Naive B cell (primary cell): ENCODE measurements around the gene ERO1B. TPM values are rescaled to one million over a fixed set of nuclear protein-coding genes. Genes with fewer than 3 reads are reported as not detected.
"Not testable (repeated sequence)": the region's sequence is repeated elsewhere in the genome, so short reads cannot be mapped to it uniquely, and the experiment has no call there.

Source experiments
- ATAC-seq, 2 donors: fragments of 150-1000 bp; cut with Tn5 transposase; 2 replicates each; pipeline ENCODE4 v1.10.0; 2021; ENCODE audit warnings: low read depth in 2 of 2, mild to moderate bottlenecking in 2 of 2, moderate library complexity in 2 of 2
- DNase-seq: peaks from one replicate; pipeline ENCODE4 v3.0.0; 2022
- H3K27ac Mint-ChIP-seq, 6 donors: one replicate each; pipeline ENCODE4 v1.8.0; 2020 to 2022; ENCODE audit warnings: mild to moderate bottlenecking in 6 of 6, mixed read lengths in 6 of 6, moderate library complexity in 5 of 6, inconsistent platforms in 2 of 6
- H3K27me3 Mint-ChIP-seq, 3 donors: one replicate each; pipeline ENCODE4 v1.8.0; 2021 to 2022; ENCODE audit warnings: mixed read lengths in 3 of 3, mild to moderate bottlenecking in 1 of 3
- H3K36me3 Mint-ChIP-seq, 2 donors: one replicate each; pipeline ENCODE4 v1.8.0; 2020 to 2022; ENCODE audit warnings: mixed read lengths in 2 of 2, inconsistent platforms in 1 of 2, mild to moderate bottlenecking in 1 of 2
- H3K4me1 Mint-ChIP-seq, 3 donors: one replicate each; pipeline ENCODE4 v1.8.0; 2020 to 2022; ENCODE audit warnings: mixed read lengths in 3 of 3, inconsistent platforms in 1 of 3, mild to moderate bottlenecking in 1 of 3, moderate library complexity in 1 of 3
- H3K4me3 Mint-ChIP-seq, 8 donors: one replicate each; pipeline ENCODE4 v1.8.0; 2020 to 2022; ENCODE audit warnings: mild to moderate bottlenecking in 8 of 8, mixed read lengths in 8 of 8, moderate library complexity in 8 of 8, inconsistent platforms in 2 of 8
- H3K9me3 Mint-ChIP-seq, 7 donors: one replicate each; pipeline ENCODE4 v1.8.0; 2020 to 2022; ENCODE audit warnings: mixed read lengths in 7 of 7, mild to moderate bottlenecking in 5 of 7, inconsistent platforms in 2 of 7, moderate library complexity in 1 of 7
- polyA plus RNA-seq, 6 donors: library from polyadenylated mRNA; unstranded; fragments of 300-500 nt; fragmentation: Illumina TruSeq; gene quantifications; one replicate each; pipeline ENCODE4 v1.2.3, GENCODE V29; 2021; ENCODE audit warnings: low read depth in 6 of 6

ERO1B gene
- polyA plus RNA-seq, 6 donors from 2014 or later: 2.6 to 6.3 (median 5.3) TPM

DNA sequence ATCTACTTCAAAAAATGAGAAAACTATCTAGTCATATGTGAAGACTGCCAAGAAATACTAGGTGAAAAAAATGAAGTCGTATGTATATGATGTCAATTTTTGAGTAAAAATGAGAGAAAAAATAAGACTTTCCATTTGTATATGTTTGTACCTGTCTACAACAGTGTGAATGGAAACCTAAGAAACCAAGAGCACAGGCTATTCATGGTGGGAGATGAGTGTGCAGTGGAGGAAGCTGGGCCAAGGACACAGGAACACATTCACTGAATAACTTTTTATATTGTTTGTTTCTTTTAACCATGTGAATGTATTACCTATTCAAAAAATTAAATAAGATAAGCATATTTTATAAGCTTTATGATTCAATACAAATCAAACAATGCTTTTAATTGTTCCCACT is 67.0 kb downstream of the ERO1B start:
- DNase-seq: no peak
- no peak for ATAC-seq
- no peaks in the 10 kb centered on the region for H3K27me3 Mint-ChIP-seq
- H3K9me3 Mint-ChIP-seq: no peaks in the 10 kb centered on the region
- H3K4me1 Mint-ChIP-seq: no peaks in the 10 kb centered on the region
- H3K27ac Mint-ChIP-seq: peak overlapping the region in 1 of 6 donors; percentile 66
- no peak overlapping the region for H3K4me3 Mint-ChIP-seq
- peaks cover 0 to 24% of the 10 kb centered on the region in 2 donors for H3K36me3 Mint-ChIP-seq

DNA sequence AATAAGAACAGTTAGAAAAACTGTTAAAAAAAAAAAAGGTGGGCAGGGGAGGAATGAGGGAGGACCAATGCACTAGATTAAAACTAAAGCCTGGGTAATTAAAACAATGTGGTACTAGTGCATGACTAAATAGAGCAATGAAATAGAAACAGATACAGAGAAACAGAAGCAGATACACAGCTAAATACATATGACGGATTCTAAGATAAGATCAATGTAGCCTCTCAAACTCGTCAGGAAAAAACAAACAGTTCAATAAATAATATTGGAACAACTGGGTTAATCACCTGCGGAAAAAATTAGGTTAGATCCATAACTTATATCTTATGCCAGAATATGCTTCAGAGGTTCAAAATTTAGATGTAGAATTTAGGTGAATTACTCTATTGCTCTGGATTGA is 68.2 kb downstream of the ERO1B start:
- no peaks in the 10 kb centered on the region for H3K9me3 Mint-ChIP-seq
- ATAC-seq (no peak), DNase-seq (no peak)
- H3K36me3 Mint-ChIP-seq: peaks cover 0 to 29% of the 10 kb centered on the region in 2 donors
- no peak overlapping the region for H3K27ac Mint-ChIP-seq
- H3K4me3 Mint-ChIP-seq: no peak overlapping the region
- no peaks in the 10 kb centered on the region for H3K4me1 Mint-ChIP-seq
- H3K27me3 Mint-ChIP-seq: no peaks in the 10 kb centered on the region

DNA sequence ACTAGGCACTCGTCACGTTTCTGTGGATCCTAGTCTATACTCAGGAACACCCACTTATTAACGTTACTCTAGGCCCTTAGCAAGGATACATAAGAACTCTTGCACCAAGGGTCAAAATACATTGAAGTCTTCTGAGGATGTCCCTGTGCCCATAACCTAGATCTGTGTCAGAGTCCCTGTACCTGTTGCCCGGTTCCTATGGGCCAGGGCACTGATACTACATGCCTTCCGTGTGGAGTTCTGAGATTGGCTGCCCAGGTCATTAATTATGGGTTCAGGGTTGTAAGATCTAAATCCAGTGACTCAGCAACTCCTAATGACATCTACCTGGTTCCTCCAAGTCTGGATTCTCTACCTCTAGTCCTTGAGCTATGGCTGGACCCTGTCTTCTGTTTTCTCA is 69.9 kb downstream of the ERO1B start:
- ATAC-seq (no peak), DNase-seq (no peak)
- Mint-ChIP-seq H3K4me3 (no peak overlapping the region), H3K4me1 (no peaks in the 10 kb centered on the region), H3K9me3 (no peaks in the 10 kb centered on the region), H3K27me3 (no peaks in the 10 kb centered on the region), H3K27ac (no peak overlapping the region), H3K36me3 (peaks cover 0 to 31% of the 10 kb centered on the region in 2 donors)

DNA sequence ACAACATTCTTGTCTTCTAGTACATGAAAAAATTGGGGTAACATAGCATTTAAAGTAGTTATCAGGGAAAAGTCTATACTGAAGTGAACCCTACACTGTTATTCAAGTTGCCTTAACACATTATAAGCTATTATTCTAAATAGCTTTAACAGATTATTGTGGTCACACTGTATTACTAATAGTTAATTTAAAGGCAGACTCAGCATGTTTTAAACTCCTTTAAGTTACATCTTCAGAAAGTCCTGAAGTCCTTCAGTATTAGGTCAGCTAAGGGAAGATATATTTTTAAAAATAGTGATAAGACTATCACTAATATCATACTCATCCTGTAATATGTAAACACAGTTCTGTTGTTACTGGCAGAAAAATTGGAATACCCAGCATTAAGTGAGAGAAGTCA is 72.0 kb downstream of the ERO1B start:
- no peaks in the 10 kb centered on the region for H3K4me1 Mint-ChIP-seq
- H3K27me3 Mint-ChIP-seq: no peaks in the 10 kb centered on the region
- no peak overlapping the region for H3K27ac Mint-ChIP-seq
- H3K36me3 Mint-ChIP-seq: peaks cover 3 to 35% of the 10 kb centered on the region in 2 donors
- ATAC-seq: no peak
- H3K9me3 Mint-ChIP-seq: peaks cover 0 to 3% (median 0%) of the 10 kb centered on the region in 7 donors
- H3K4me3 Mint-ChIP-seq: no peak overlapping the region
- DNase-seq: no peak

DNA sequence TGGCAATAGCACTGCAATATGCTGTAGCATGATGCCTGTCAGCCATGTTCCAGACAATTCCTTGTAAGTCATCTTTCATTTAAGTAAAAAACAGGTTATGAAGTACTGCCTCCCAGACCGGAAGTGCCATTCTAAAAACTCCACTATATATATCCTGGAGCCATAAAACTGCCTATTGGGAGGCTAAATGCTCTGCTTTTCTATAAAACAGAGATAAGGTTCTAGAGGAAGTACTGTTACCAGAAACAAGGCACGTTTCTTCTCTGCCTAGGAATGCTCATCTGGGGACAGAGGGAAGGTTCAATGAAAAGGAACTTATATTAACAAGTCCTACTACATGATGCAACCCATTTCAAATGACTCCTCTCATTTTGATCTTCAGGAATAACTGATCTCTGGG is 72.6 kb downstream of the ERO1B start:
- DNase-seq (no peak), ATAC-seq (no peak)
- no peak overlapping the region for H3K4me3 Mint-ChIP-seq
- H3K27ac Mint-ChIP-seq: no peak overlapping the region
- H3K36me3 Mint-ChIP-seq: peaks cover 8 to 32% of the 10 kb centered on the region in 2 donors
- no peaks in the 10 kb centered on the region for H3K27me3 Mint-ChIP-seq
- H3K4me1 Mint-ChIP-seq: no peaks in the 10 kb centered on the region
- peaks cover 0 to 9% (median 3%) of the 10 kb centered on the region in 7 donors for H3K9me3 Mint-ChIP-seq

DNA sequence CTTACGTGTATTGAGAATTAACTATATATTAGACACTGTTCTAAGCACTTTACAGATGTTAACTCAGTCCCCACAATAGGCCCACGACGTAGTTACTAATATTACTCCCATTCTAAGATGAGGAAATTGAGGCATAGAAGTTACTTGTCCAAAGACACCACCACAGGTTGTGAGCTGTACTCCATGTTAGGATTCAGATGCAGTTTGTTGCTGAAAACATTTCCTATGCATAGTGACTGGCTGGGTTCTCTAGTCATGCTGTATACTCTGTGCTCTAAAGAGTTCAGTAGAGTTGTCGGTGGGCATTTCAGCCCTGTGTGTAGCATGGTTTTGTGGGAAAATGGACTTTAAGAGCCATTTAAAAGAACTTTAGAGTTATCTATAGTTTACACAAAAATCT is 74.2 kb downstream of the ERO1B start:
- no peaks in the 10 kb centered on the region for H3K4me1 Mint-ChIP-seq
- no peaks in the 10 kb centered on the region for H3K27me3 Mint-ChIP-seq
- H3K27ac Mint-ChIP-seq: no peak overlapping the region
- no peak overlapping the region for H3K4me3 Mint-ChIP-seq
- H3K9me3 Mint-ChIP-seq: peaks cover 3 to 24% (median 18%) of the 10 kb centered on the region in 7 donors
- ATAC-seq (no peak), DNase-seq (no peak)
- peaks cover 20 to 25% of the 10 kb centered on the region in 2 donors for H3K36me3 Mint-ChIP-seq

DNA sequence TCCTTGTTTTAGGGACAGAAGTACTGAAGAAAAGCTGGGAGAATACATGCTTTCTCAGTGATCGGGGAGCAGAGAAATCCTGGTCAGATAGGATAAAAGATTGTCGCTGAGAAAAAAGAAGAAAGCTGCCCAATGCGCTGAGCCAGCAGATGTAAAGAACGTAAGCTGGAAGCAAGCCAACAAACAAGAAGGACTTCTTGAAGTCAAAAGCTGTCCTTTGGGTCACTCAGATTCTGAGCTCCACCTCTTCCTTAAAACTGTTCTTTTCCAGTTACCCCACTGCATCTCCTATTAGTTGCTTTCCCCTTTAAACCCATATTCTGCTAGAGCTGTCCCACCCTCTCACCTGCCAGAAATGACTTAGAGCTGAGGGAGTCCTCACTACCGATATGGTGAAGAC is 74.6 kb downstream of the ERO1B start:
- H3K36me3 Mint-ChIP-seq: peaks cover 23 to 28% of the 10 kb centered on the region in 2 donors
- H3K4me3 Mint-ChIP-seq: no peak overlapping the region
- peaks cover 5 to 28% (median 23%) of the 10 kb centered on the region in 7 donors for H3K9me3 Mint-ChIP-seq
- H3K27me3 Mint-ChIP-seq: no peaks in the 10 kb centered on the region
- H3K4me1 Mint-ChIP-seq: no peaks in the 10 kb centered on the region
- H3K27ac Mint-ChIP-seq: peak overlapping the region in 1 of 6 donors; percentile 22
- DNase-seq (no peak), ATAC-seq (no peak)

DNA sequence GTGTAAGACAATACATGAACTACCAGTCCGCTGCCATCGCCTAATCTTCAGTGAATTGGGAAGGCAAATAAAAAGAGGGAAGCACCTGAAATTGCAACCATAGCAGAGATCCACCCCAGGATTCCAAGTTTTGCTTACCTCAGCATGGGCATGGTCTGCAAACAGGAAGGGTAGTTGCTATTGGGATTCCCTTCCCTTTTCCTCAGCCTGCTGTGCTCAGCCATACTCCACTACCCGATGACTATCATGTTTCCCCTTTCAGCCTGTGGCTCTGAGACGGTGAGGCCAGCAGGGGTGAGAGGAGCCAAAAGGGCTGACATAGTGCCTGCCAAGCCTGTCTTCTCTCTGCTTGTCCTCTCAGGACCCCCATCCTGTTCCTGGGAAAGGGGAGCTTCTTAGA is 75.2 kb downstream of the ERO1B start:
- ATAC-seq (no peak), DNase-seq (no peak)
- H3K27me3 Mint-ChIP-seq: no peaks in the 10 kb centered on the region
- H3K36me3 Mint-ChIP-seq: peaks cover 24 to 28% of the 10 kb centered on the region in 2 donors
- H3K9me3 Mint-ChIP-seq: peaks cover 5 to 34% (median 26%) of the 10 kb centered on the region in 7 donors
- no peak overlapping the region for H3K4me3 Mint-ChIP-seq
- H3K27ac Mint-ChIP-seq: no peak overlapping the region
- H3K4me1 Mint-ChIP-seq: no peaks in the 10 kb centered on the region

DNA sequence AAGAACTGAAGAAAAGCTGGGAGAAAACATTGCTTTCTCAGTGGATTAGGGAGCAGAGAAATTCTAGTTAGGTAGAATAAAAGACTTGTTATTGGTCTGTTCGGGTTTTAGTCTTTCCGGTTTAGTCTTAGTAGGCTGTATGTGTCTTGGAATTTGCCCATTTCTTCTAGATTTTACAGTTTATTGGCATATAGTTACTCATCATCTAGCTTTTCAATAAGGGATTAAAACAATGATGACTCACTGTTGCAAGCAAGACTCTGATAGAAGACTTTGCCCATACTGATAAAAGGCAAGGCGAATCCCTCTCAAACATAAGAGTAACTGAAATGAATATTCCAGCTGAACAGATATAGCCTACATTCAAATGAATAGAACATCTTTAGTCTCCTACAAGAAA is 77.1 kb downstream of the ERO1B start:
- Mint-ChIP-seq H3K27me3 (no peaks in the 10 kb centered on the region), H3K27ac (no peak overlapping the region), H3K36me3 (peaks cover 35 to 42% of the 10 kb centered on the region in 2 donors), H3K9me3 (peaks cover 7 to 53% (median 45%) of the 10 kb centered on the region in 7 donors), H3K4me3 (no peak overlapping the region), H3K4me1 (no peaks in the 10 kb centered on the region)
- ATAC-seq (no peak), DNase-seq (no peak)

DNA sequence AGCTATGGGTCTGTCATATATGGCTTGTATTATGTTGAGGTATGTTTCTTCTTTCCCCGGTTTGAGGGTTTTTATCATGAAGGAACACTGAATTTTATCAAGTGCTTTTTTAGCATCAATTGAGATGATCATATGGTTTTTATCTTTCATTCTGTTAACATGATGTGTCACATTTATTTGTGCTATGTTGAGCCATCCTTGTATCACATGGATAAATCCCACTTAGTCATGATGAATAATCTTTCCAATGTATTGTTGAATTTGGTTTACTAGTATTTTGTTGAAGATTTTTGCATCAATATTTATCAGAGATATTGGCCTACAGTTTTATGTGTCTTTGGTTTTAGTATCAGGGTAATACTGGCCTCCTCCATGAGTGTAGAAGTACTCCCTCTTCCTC is 77.7 kb downstream of the ERO1B start:
- no peaks in the 10 kb centered on the region for H3K27me3 Mint-ChIP-seq
- H3K36me3 Mint-ChIP-seq: peaks cover 38 to 49% of the 10 kb centered on the region in 2 donors
- H3K4me1 Mint-ChIP-seq: no peaks in the 10 kb centered on the region
- DNase-seq: no peak
- ATAC-seq: no peak
- no peak overlapping the region for H3K27ac Mint-ChIP-seq
- no peak overlapping the region for H3K4me3 Mint-ChIP-seq
- peaks cover 12 to 59% (median 51%) of the 10 kb centered on the region in 7 donors for H3K9me3 Mint-ChIP-seq

DNA sequence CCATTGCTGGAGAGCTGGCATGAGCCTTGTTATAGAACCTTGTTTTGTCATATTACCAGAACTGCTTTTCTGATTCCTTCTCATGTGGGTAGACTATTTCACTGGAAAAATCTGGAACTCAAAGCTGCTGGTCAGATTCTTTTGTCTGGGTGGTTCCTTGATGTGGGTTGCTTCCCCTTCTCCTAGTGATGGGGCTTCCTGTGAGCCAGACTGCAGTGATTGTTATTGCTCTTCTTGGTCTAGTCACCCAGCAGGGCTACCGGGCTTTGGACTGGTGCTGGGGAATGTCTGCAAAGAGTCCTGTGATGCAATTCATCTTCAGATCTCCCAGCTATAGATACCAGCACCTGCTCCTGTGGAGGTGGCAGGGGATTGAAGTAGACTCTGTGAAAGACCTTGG is 80.0 kb downstream of the ERO1B start:
- no peaks in the 10 kb centered on the region for H3K27me3 Mint-ChIP-seq
- no peaks in the 10 kb centered on the region for H3K4me1 Mint-ChIP-seq
- H3K27ac Mint-ChIP-seq: no peak overlapping the region
- ATAC-seq (no peak), DNase-seq (no peak)
- H3K9me3 Mint-ChIP-seq: peaks cover 12 to 80% (median 73%) of the 10 kb centered on the region in 7 donors
- H3K4me3 Mint-ChIP-seq: no peak overlapping the region
- peaks cover 49 to 57% of the 10 kb centered on the region in 2 donors for H3K36me3 Mint-ChIP-seq

DNA sequence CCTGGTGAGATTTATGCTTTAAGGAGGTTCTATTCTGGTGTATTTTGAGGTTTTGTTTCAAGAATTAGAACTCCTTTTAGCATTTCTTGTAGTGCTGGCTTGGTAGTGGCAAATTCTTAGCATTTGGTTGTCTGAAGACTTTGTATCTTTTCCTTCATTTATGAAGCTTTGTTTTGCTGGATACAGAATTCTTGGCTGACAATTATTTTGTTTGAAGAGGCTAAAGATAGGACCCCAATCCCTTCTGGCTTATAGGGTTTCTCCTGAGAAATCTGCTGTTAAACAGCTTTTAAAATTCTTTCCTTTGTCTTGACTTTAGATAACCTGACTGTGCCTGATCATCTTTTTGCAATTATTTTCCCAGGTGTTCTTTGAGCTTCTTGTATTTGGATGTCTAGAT is 80.8 kb downstream of the ERO1B start:
- ATAC-seq: no peak
- H3K36me3 Mint-ChIP-seq: peaks cover 44 to 60% of the 10 kb centered on the region in 2 donors

DNA sequence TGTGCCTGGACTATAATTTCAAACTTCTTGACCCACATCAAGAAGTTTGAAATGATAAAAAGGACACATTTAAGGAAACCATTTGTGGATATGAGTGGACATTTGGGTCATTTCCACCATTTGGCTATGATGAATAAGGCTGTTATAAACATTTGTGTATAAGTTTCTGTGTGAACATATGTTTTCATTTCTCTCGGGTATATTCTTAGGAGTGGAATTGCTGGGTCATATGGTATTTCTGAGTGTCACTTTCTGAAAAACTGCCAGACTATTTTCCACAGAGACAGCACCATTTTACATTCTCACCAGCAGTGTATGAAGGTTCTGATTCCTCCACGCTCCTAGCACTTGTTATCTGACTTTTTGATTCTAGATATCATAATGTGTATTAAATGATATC is 88.6 kb downstream of the ERO1B start:
- H3K27ac Mint-ChIP-seq: no peak overlapping the region
- ATAC-seq (no peak), DNase-seq (no peak)
- H3K4me3 Mint-ChIP-seq: no peak overlapping the region
- peaks cover 41 to 47% of the 10 kb centered on the region in 2 donors for H3K36me3 Mint-ChIP-seq
- H3K9me3 Mint-ChIP-seq: peaks cover 10 to 78% (median 45%) of the 10 kb centered on the region in 7 donors
- H3K27me3 Mint-ChIP-seq: no peaks in the 10 kb centered on the region
- peaks cover 0 to 4% (median 0%) of the 10 kb centered on the region in 3 donors for H3K4me1 Mint-ChIP-seq

More for the DNA sequence above, 80.8 kb downstream of the ERO1B start:
- Mint-ChIP-seq H3K4me3 (no peak overlapping the region), H3K4me1 (no peaks in the 10 kb centered on the region), H3K9me3 (peaks cover 12 to 86% (median 77%) of the 10 kb centered on the region in 7 donors), H3K27ac (no peak overlapping the region), H3K27me3 (no peaks in the 10 kb centered on the region)
- DNase-seq: no peak

DNA sequence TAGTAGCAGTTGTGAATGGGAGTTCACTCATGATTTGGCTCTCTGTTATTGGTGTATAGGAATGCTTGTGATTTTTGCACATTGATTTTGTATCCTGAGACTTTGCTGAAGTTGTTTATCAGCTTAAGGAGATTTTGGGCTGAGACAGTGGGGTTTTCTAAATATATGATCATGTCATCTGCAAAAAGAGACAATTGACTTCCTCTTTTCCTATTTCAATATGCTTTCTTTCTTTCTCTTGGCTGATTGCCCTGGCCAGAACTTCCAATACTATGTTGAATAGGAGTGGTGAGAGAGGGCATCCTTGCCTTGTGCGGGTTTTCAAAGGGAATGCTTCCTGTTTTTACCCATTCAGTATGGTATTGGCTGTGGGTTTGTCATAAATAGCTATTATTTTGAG is 93.7 kb downstream of the ERO1B start:
- DNase-seq, H3K4me1 Mint-ChIP-seq, ATAC-seq, H3K27me3 Mint-ChIP-seq, H3K4me3 Mint-ChIP-seq: not testable (repeated sequence)
- Mint-ChIP-seq H3K27ac (peak overlapping the region in 1 of 6 donors; percentile 67), H3K36me3 (peaks cover 22 to 32% of the 10 kb centered on the region in 2 donors), H3K9me3 (peaks cover 9 to 40% (median 23%) of the 10 kb centered on the region in 7 donors)

DNA sequence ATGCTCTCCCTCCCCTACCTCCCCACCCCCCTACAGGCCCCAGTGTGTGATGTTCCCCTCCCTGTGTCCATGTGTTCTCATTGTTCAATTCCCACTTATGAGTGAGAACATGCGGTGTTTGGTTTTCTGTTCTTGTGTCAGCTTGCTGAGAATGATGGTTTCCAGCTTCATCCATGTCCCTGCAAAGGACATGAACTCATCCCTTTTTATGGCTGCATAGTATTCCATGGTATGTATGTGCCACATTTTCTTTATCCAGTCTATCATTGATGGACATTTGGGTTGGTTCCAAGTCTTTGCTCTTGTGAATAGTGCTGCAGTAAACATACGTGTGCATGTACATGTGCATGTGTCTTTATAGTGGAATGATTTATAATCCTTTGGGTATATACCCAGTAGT is 95.3 kb downstream of the ERO1B start:
- Mint-ChIP-seq H3K36me3 (peaks cover 22 to 32% of the 10 kb centered on the region in 2 donors), H3K9me3 (peaks cover 9 to 40% (median 23%) of the 10 kb centered on the region in 7 donors)
- H3K4me1 Mint-ChIP-seq, H3K27ac Mint-ChIP-seq, ATAC-seq, H3K4me3 Mint-ChIP-seq, H3K27me3 Mint-ChIP-seq, DNase-seq: not testable (repeated sequence)
